A673 (cell line): Measurements from ENCODE around the gene SERINC5. TPM values are rescaled to one million over a fixed set of nuclear protein-coding genes. Genes with fewer than 3 reads are reported as not detected.

Experiments used
- BruUV-seq: library from RNA; stranded (reverse); fragments of 400-500 nt; replicated peaks from 2 replicates; lab custom pipeline; 2021; lab: Mats Ljungman, UMichigan
- CTCF ChIA-PET: fragments of 300-600 bp; sonication (Branson Sonifier 250); formaldehyde crosslinking; loops from one replicate; lab custom pipeline; 2022; ENCODE audit warnings: antibody characterized with exemption; lab: Charles Lee
- POLR2A ChIA-PET: fragments of 300-600 bp; sonication (Branson Sonifier 250); formaldehyde crosslinking; loops from one replicate; lab custom pipeline; 2022; ENCODE audit warnings: antibody characterized with exemption; ENCODE audit not compliant: low non-redundant PET; lab: Charles Lee
- DNase-seq: peaks from one replicate; pipeline ENCODE4 v3.0.0-alpha.2; 2015; ENCODE audit warnings: low spot score
- H3K27ac ChIP-seq: fragments of 200-600 bp; sonication (generic); 2 replicates; pipeline ENCODE4 v1.5.1; 2016; ENCODE audit warnings: mixed run types, low read depth, mild to moderate bottlenecking, mixed read lengths, antibody characterized with exemption, low read length; ENCODE audit not compliant: poor library complexity, severe bottlenecking
- H3K27me3 ChIP-seq: fragments of 200-600 bp; sonication (generic); replicated peaks from 2 replicates; pipeline ENCODE4 v1.6.1; 2017; ENCODE audit warnings: mixed run types, low read depth, mild to moderate bottlenecking, mixed read lengths, antibody characterized with exemption, low read length; ENCODE audit not compliant: insufficient read depth, poor library complexity
- H3K36me3 ChIP-seq: fragments of 200-600 bp; sonication (generic); 2 replicates; pipeline ENCODE4 v1.6.1; 2016; ENCODE audit warnings: mixed run types, mild to moderate bottlenecking, mixed read lengths, antibody characterized with exemption, low read length; ENCODE audit not compliant: insufficient read depth, poor library complexity, severe bottlenecking
- H3K4me1 ChIP-seq: fragments of 200-600 bp; sonication (generic); 2 replicates; pipeline ENCODE4 v1.6.1; 2017; ENCODE audit warnings: mixed run types, mild to moderate bottlenecking, mixed read lengths, antibody characterized with exemption, low read length; ENCODE audit not compliant: insufficient read depth, poor library complexity, severe bottlenecking
- H3K4me3 ChIP-seq: fragments of 200-600 bp; sonication (generic); 2 replicates; pipeline ENCODE4 v1.5.1; 2016; ENCODE audit warnings: low read depth, mixed run types, mild to moderate bottlenecking, mixed read lengths, low read length; ENCODE audit not compliant: poor library complexity, severe bottlenecking
- H3K9me3 ChIP-seq: fragments of 200-600 bp; sonication (generic); 2 replicates; pipeline ENCODE4 v1.6.1; 2016; ENCODE audit warnings: mixed run types, low read depth, mild to moderate bottlenecking, mixed read lengths, antibody characterized with exemption, low read length; ENCODE audit not compliant: poor library complexity, severe bottlenecking
- EZH2 ChIP-seq: fragments of 200-600 bp; sonication (generic); IDR thresholded peaks from 2 replicates; pipeline ENCODE4 v1.6.1; 2017; ENCODE audit warnings: borderline replicate concordance, low read depth, mild to moderate bottlenecking, mixed read lengths, antibody characterized with exemption, low read length; ENCODE audit not compliant: poor library complexity, severe bottlenecking
- intact Hi-C: fragments of 100-400 bp; cut with micrococcal nuclease; formaldehyde crosslinking; loops from one replicate; pipeline ENCODE4 v1.10.0; 2022; ENCODE audit not compliant: unreplicated experiment
- total RNA-seq: library from RNA; stranded (reverse); gene quantifications from 2 replicates; pipeline ENCODE4 v1.2.3, GENCODE V29; 2021
- TF ChIP-seq, protein P1 (sequence below): fragments of 300-800, 200-600 bp; sonication (generic); conservative IDR thresholded peaks from 2 replicates; pipeline ENCODE4 v1.5.1; 2017; ENCODE audit warnings: low read depth, mild to moderate bottlenecking, antibody characterized with exemption, low read length, moderate library complexity, mixed read lengths

SERINC5 gene
- total RNA-seq, 1 experiment from 2014 or later = 20.6 TPM

DNA sequence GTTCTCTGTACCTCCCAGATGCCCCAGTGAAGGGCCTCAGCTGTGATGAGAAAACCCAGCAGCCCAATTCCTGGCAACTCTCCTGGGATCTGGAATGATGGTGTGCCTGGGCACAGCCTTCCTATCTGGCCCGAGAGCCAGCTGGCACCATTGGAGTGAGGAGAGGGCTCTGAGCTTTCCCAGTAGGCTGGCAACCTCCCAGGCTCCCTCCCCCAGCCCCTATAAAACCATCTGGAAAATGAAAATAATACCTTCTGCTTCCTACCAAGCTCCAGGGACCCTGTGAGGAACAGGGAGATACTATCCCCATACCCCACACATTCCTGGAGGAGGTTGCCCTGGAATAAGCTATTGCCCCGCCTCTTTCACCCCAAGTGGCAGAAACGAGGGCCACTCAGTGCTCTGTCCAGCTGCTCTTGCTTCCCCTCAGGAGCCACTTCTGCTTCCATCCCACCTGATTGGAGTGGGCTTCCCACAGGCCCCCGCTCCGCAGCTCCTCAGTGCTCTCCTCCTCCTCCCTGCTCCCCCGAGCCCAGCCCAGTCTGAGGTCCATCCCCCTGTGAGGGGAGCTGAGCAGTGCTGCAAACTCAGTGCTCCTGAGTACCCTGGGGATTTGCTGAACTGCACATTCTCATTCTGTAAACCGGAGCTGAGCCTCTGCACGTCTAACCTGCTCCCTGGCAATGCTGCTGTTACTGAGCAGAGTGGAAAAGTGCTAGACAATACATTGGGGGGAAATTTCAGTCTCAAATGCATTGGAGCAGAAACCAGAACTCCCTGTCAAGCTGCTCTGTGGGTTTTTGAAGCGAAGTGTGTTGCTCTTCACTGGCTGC is 146.0 kb downstream of the SERINC5 start:
- H3K27ac ChIP-seq = no peak overlapping the region
- ChIA-PET POLR2A (no interaction called here), CTCF (interaction anchor here (0.7 kb wide), 1 partner anchor 18 kb away, joined by 3 read pairs; no protein-coding TSS in a partner anchor)

DNA sequence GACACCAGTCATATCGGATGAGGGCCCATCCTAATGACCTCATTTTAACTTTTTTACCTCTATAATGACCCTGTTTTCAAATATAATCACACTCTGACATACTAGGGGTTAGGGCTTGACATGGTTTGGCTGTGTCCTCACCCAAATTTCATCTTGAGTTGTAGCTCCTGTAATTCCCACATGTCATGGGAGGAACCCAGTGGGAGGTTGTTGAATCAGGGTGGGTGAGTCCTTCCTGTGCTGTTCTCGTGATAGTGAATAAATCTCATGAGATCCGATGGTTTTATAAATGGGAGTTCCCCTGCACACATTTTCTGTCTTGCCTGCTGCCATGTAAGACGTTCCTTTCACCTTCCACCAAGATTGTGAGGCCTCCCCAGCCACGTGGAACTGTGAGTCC is 148.9 kb downstream of the SERINC5 start:
- Histone ChIP-seq H3K36me3 (no peaks in the 10 kb centered on the region), H3K27ac (no peak overlapping the region), H3K27me3 (no peaks in the 10 kb centered on the region), H3K4me1 (no peaks in the 10 kb centered on the region), H3K4me3 (no peak overlapping the region), H3K9me3 (no peaks in the 10 kb centered on the region)
- ChIA-PET POLR2A (no interaction called here), CTCF (no interaction called here)
- TF ChIP-seq, protein P1, sequence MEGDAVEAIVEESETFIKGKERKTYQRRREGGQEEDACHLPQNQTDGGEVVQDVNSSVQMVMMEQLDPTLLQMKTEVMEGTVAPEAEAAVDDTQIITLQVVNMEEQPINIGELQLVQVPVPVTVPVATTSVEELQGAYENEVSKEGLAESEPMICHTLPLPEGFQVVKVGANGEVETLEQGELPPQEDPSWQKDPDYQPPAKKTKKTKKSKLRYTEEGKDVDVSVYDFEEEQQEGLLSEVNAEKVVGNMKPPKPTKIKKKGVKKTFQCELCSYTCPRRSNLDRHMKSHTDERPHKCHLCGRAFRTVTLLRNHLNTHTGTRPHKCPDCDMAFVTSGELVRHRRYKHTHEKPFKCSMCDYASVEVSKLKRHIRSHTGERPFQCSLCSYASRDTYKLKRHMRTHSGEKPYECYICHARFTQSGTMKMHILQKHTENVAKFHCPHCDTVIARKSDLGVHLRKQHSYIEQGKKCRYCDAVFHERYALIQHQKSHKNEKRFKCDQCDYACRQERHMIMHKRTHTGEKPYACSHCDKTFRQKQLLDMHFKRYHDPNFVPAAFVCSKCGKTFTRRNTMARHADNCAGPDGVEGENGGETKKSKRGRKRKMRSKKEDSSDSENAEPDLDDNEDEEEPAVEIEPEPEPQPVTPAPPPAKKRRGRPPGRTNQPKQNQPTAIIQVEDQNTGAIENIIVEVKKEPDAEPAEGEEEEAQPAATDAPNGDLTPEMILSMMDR = no peak
- no peak for TF ChIP-seq EZH2
- no peak for DNase-seq
- no TSS peak for BruUV-seq
- intact Hi-C loops = no loop called here

More for the DNA sequence above, 146.0 kb downstream of the SERINC5 start:
- H3K4me1 ChIP-seq = no peaks in the 10 kb centered on the region
- H3K27me3 ChIP-seq = no peaks in the 10 kb centered on the region
- H3K9me3 ChIP-seq = no peaks in the 10 kb centered on the region
- no peak for DNase-seq
- TF ChIP-seq, protein P1 = no peak
- TF ChIP-seq EZH2 = no peak
- no peak overlapping the region for H3K4me3 ChIP-seq
- intact Hi-C loops = no loop called here
- no peaks in the 10 kb centered on the region for H3K36me3 ChIP-seq
- no TSS peak for BruUV-seq

DNA sequence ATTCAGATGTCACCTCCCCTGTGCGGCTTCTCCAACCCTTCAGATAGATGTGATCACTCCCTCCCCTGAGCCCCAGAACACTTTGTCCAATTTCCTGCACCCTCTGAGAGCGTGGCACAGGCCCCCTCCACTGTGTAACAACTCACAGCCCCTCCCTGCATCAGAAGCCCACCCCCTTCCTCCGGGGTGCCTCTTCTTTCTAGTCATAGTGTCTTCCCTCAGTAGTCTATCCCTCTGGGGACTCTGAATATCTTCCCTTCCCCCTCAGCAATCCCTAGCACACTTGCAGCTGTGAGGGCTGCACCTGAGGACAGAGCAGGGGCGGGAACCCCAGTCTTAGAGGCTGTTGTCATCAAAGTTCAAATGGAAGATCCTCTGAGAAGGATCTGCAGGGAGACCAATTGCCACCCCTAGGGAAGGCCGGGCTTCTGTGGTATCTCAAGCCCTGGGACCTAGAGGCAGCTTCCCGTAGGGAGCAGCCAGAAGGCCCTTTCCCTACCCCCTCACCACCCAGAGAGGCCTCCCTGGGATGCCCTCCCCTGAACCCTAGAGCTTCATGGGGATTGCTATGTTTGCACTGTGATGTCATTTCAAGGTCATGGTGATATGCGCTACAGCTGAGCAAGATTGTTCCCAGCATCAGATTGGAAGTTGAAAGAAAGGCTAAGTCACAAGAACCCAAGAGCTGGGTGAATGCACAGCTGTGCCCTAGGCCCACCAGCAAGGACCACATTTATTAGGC is 150.0 kb downstream of the SERINC5 start:
- intact Hi-C loops = no loop called here
- Histone ChIP-seq H3K9me3 (no peaks in the 10 kb centered on the region), H3K4me1 (no peaks in the 10 kb centered on the region), H3K27me3 (no peaks in the 10 kb centered on the region), H3K36me3 (no peaks in the 10 kb centered on the region), H3K27ac (no peak overlapping the region), H3K4me3 (no peak overlapping the region)
- no TSS peak for BruUV-seq
- POLR2A ChIA-PET = no interaction called here
- CTCF ChIA-PET = no interaction called here
- TF ChIP-seq, protein P1 = no peak
- no peak for TF ChIP-seq EZH2
- no peak for DNase-seq
